Neural crest cell (in vitro differentiated cells): Measurements from ENCODE around the gene SPATA2L. TPM values are rescaled to one million over a fixed set of nuclear protein-coding genes. Genes with fewer than 3 reads are reported as not detected.
A peak's percentile ranks its signal among the peaks of the same experiment; 100 is the strongest.
"Not testable (repeated sequence)": the region's sequence is repeated elsewhere in the genome, so short reads cannot be mapped to it uniquely, and the experiment has no call there.

ENCODE experiments used
- DNase-seq: peaks from one replicate; pipeline ENCODE4 v3.0.0; 2021; ENCODE audit warnings: low read depth, mixed read lengths, low spot score
- H3K27ac Mint-ChIP-seq: one replicate; pipeline ENCODE4 v1.8.0; 2021; ENCODE audit warnings: mild to moderate bottlenecking, mixed read lengths; ENCODE audit not compliant: unreplicated experiment
- H3K27me3 Mint-ChIP-seq: 2 replicates; pipeline ENCODE4 v1.8.0; 2021; ENCODE audit warnings: low read depth, mild to moderate bottlenecking, mixed read lengths
- H3K36me3 Mint-ChIP-seq: 2 replicates; pipeline ENCODE4 v1.8.0; 2021; ENCODE audit warnings: low read depth, mild to moderate bottlenecking, mixed read lengths
- H3K4me1 Mint-ChIP-seq: 2 replicates; pipeline ENCODE4 v1.8.0; 2021; ENCODE audit warnings: mixed read lengths
- H3K4me3 Mint-ChIP-seq: one replicate; pipeline ENCODE4 v1.8.0; 2021; ENCODE audit warnings: mild to moderate bottlenecking, mixed read lengths
- H3K9me3 Mint-ChIP-seq: 2 replicates; pipeline ENCODE4 v1.8.0; 2021; ENCODE audit warnings: mixed read lengths
- total RNA-seq: library from RNA; stranded (reverse); gene quantifications from 2 replicates; pipeline ENCODE4 v1.2.1, GENCODE V29; 2021
- TF ChIP-seq, protein P1 (sequence below): fragments of 200-600 bp; sonication (generic); conservative IDR thresholded peaks from 2 replicates; pipeline ENCODE4 v1.5.0; 2021; ENCODE audit warnings: antibody characterized with exemption, mild to moderate bottlenecking

Gene SPATA2L
- total RNA-seq, 1 donor from 2014 or later, result 8.6 TPM

GRCh38 chr16:89700100-89700648, 1.3 kb downstream of the SPATA2L start:
- Mint-ChIP-seq H3K27me3 (peaks cover 3% of the 10 kb centered on the region), H3K27ac (no peak overlapping the region), H3K9me3 (no peaks in the 10 kb centered on the region), H3K36me3 (peaks cover 3% of the 10 kb centered on the region), H3K4me3 (peak overlapping the region; percentile 83), H3K4me1 (peaks cover 12% of the 10 kb centered on the region)
- TF ChIP-seq, protein P1, sequence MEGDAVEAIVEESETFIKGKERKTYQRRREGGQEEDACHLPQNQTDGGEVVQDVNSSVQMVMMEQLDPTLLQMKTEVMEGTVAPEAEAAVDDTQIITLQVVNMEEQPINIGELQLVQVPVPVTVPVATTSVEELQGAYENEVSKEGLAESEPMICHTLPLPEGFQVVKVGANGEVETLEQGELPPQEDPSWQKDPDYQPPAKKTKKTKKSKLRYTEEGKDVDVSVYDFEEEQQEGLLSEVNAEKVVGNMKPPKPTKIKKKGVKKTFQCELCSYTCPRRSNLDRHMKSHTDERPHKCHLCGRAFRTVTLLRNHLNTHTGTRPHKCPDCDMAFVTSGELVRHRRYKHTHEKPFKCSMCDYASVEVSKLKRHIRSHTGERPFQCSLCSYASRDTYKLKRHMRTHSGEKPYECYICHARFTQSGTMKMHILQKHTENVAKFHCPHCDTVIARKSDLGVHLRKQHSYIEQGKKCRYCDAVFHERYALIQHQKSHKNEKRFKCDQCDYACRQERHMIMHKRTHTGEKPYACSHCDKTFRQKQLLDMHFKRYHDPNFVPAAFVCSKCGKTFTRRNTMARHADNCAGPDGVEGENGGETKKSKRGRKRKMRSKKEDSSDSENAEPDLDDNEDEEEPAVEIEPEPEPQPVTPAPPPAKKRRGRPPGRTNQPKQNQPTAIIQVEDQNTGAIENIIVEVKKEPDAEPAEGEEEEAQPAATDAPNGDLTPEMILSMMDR, result peak; percentile 78
- DNase-seq, result peak; percentile 98

DNA sequence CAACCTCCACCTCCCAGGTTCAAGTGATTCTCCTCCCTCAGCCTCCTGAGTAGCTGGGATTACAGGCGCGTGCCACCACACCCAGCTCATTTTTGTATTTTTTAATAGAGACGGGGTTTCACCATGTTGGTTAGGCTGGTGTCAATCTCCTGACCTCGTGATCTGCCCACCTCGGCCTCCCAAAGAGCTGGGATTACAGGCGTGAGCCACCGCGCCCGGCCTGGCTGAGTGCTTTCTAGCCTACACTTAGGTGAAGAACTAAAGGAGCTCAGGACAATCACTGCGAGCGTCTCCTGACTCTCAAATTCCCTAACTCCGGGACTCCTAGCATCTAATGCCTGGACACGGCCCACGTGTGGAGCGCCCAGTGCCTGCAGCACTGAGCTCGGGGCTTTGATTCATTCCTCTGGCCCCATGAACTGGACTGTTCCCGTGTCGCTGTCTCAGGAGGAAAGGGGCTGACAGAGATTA, 1.8 kb downstream of the SPATA2L start:
- H3K27me3 Mint-ChIP-seq, H3K36me3 Mint-ChIP-seq, H3K27ac Mint-ChIP-seq, DNase-seq, H3K9me3 Mint-ChIP-seq: not testable (repeated sequence)
- Mint-ChIP-seq H3K4me1 (peaks cover 12% of the 10 kb centered on the region), H3K4me3 (peak overlapping the region; percentile 83)

DNA sequence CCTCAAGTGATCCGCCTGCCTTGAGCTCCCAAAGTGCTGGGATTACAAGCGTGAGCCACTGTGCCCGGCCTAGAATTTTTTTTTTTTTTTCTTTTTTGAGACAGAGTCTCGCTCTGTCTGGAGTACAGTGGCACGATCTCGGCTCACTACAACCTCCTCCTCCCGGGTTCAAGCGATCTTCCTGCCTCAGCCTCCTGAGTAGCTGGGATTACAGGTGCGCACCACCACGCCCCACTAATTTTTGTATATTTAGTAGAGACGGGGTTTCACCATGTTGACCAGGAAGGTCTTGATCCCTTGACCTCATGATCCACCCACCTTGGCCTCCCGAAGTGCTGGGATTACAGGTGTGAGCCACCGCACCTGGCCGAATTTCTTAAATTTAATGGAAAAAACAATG, 2.8 kb downstream of the SPATA2L start:
- H3K27me3 Mint-ChIP-seq, H3K27ac Mint-ChIP-seq, H3K36me3 Mint-ChIP-seq, H3K4me3 Mint-ChIP-seq, H3K9me3 Mint-ChIP-seq, DNase-seq: not testable (repeated sequence)
- peaks cover 12% of the 10 kb centered on the region for H3K4me1 Mint-ChIP-seq

- H3K9me3 Mint-ChIP-seq, result no peaks in the 10 kb centered on the region
- H3K36me3 Mint-ChIP-seq, result peaks cover 7% of the 10 kb centered on the region
- peak overlapping the region; percentile 41 for H3K4me3 Mint-ChIP-seq
- H3K27me3 Mint-ChIP-seq, result no peaks in the 10 kb centered on the region
- no peak for DNase-seq
- TF ChIP-seq, protein P1, result no peak
- H3K27ac Mint-ChIP-seq, result no peak overlapping the region
- peaks cover 12% of the 10 kb centered on the region for H3K4me1 Mint-ChIP-seq
These were observed 3.7 kb downstream of the SPATA2L start for GRCh38 chr16:89697616-89698331.

DNA sequence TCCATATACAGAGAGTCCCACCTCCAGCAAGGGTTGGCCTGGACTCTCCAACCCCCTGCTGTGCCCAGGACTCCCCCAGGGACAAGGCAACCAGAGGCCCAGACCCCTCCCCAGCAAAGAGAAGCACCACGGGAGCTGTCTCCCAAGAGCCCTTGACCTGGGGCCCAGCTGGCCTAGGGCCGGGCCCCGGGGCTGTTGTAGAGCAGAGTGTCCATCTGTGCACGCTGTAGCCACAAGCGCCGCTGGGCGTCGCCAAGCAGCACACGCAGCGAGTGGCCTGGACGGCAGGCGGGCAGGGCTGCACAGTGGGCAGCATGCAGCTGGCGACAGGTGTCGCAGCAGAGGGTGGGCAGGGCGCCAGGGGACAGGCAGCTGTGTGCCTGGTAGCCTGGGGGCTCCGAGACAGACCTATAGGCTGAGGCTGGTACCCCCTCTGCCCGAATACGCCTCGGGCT, 4.3 kb downstream of the SPATA2L start:
- no peak for DNase-seq
- H3K4me1 Mint-ChIP-seq, result peaks cover 12% of the 10 kb centered on the region
- TF ChIP-seq, protein P1, result no peak
- peaks cover 7% of the 10 kb centered on the region for H3K36me3 Mint-ChIP-seq
- no peak overlapping the region for H3K27ac Mint-ChIP-seq
- H3K9me3 Mint-ChIP-seq, result no peaks in the 10 kb centered on the region
- H3K27me3 Mint-ChIP-seq, result no peaks in the 10 kb centered on the region
- no peak overlapping the region for H3K4me3 Mint-ChIP-seq

GRCh38 chr16:89696670-89697128, 4.8 kb downstream of the SPATA2L start:
- peaks cover 7% of the 10 kb centered on the region for H3K36me3 Mint-ChIP-seq

More at GRCh38 chr16:89696670-89697128, 4.8 kb downstream of the SPATA2L start:
- TF ChIP-seq, protein P1, result no peak
- H3K27me3 Mint-ChIP-seq, result no peaks in the 10 kb centered on the region
- no peak overlapping the region for H3K4me3 Mint-ChIP-seq
- H3K4me1 Mint-ChIP-seq, result peaks cover 12% of the 10 kb centered on the region
- no peak overlapping the region for H3K27ac Mint-ChIP-seq
- DNase-seq, result no peak
- no peaks in the 10 kb centered on the region for H3K9me3 Mint-ChIP-seq
